Measurements from ENCODE around the gene TMEM200C. TPM values are rescaled to one million over a fixed set of nuclear protein-coding genes. Genes with fewer than 3 reads are reported as not detected.

TMEM200C gene
- total and polyA plus RNA-seq, 10 of the 15 experiments (the other 5 are each of a cell fraction or from before 2014, with no cell fraction given) = not detected

DNA sequence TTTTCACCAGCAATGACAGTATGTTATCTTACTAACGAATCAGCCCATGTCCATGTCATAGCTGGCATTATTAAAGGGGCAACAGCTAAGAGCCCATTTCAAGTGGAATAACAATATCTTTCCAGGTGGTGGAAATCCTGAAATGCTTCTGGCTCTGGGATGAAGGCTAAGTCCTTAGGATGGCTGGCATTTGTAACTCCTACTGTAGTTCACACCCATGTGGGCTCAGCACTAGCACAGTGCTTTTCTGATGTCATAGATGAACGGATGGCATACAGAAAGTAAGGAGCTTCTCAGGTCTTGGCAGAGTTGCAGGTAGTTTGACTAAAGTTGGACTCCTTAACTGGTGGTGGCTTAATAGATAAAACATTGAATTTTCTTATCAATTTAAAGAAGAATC is 10.0 kb downstream of the TMEM200C start:
- CTCF ChIA-PET = no interaction called here
- Histone ChIP-seq H3K27ac (ENCODE audit: control insufficient read depth, insufficient read depth) (no peak overlapping the region), H3K4me1 (ENCODE audit: control insufficient read depth, insufficient read depth, low read length) (no peaks in the 10 kb centered on the region), H3K36me3 (ENCODE audit: control insufficient read depth in 2 of 2, insufficient read depth in 2 of 2, low read length in 1 of 2) (no peaks in the 10 kb centered on the region), H2AFZ (ENCODE audit: control insufficient read depth, low read depth, low read length) (no peak overlapping the region), H3K9ac (ENCODE audit: control insufficient read depth, insufficient read depth, low read length) (no peak overlapping the region), H3K27me3 (replicated peaks in 1 of 2; ENCODE audit: control insufficient read depth in 2 of 2, insufficient read depth in 2 of 2, low read length in 1 of 2) (peaks cover 0 to 15% of the 10 kb centered on the region in 2 experiments), H3K79me2 (ENCODE audit: control insufficient read depth, insufficient read depth, low read length) (no peaks in the 10 kb centered on the region), H4K20me1 (ENCODE audit: control insufficient read depth, insufficient read depth) (no peaks in the 10 kb centered on the region), H3K4me2 (ENCODE audit: control insufficient read depth, insufficient read depth) (no peak overlapping the region), H3K4me3 (no peak overlapping the region), H3K9me3 (replicated peaks; ENCODE audit: control insufficient read depth, insufficient read depth, low read length) (no peaks in the 10 kb centered on the region)
- POLR2A ChIA-PET = no interaction called here
- FAIRE-seq (no peak), ATAC-seq (no peak), DNase-seq (ENCODE audit: low read depth, low spot score) (no peak)
- RAD21 ChIA-PET (ENCODE audit: unreplicated experiment) = no interaction called here
- SMC1A ChIA-PET (ENCODE audit: uncharacterized antibody, unreplicated experiment) = interaction anchor here (0.7 kb wide), 1 partner anchor 1851 kb away, joined by 3 read pairs; no protein-coding TSS in a partner anchor
- TF ChIP-seq MTA3 (IDR thresholded peaks at IDR 0.05; ENCODE audit: borderline replicate concordance, low read length) (no peak), RELA (IDR thresholded peaks at IDR 0.05; ENCODE audit: borderline replicate concordance, partially characterized antibody) (no peak)
- in situ Hi-C loops (cut with MboI) = loop anchor here (10.0 kb wide), 1 partner anchor 329 kb away; no protein-coding TSS in a partner anchor
- no TSS peak for BruUV-seq (replicated peaks)
- 39% methylated on average over 2 of the region's 2 CpGs for WGBS (ENCODE audit: insufficient coverage, insufficient replicate concordance, low lambda C conversion rate, missing lambda C conversion rate)
- intact Hi-C loops (cut with micrococcal nuclease; ENCODE audit: unreplicated experiment) = no loop called here

DNA sequence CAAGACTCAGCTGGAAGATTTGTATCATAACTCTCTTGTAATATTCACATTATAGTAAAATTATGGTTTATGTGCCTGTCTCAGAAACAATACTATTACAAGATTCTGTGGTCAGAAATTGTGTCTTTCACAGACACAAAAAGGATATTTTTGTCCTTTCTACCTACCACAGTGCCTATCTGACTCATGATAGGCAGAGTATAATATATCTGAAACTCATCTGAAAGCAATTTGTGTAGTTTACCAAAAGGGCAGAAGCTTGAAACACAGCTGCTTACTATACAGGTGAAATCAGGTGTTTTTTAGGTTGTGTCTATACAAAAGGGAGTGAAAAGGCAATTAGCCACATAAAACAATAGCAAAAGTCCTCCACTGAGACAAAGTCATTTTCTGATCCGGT is 10.9 kb downstream of the TMEM200C start:
- in situ Hi-C loops (cut with MboI) = loop anchor here (10.0 kb wide), 1 partner anchor 330 kb away; no protein-coding TSS in a partner anchor
- TF ChIP-seq FOXK2 (IDR thresholded peaks at IDR 0.05) = no peak
- TF ChIP-seq, protein P1, sequence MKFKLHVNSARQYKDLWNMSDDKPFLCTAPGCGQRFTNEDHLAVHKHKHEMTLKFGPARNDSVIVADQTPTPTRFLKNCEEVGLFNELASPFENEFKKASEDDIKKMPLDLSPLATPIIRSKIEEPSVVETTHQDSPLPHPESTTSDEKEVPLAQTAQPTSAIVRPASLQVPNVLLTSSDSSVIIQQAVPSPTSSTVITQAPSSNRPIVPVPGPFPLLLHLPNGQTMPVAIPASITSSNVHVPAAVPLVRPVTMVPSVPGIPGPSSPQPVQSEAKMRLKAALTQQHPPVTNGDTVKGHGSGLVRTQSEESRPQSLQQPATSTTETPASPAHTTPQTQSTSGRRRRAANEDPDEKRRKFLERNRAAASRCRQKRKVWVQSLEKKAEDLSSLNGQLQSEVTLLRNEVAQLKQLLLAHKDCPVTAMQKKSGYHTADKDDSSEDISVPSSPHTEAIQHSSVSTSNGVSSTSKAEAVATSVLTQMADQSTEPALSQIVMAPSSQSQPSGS (IDR thresholded peaks at IDR 0.05; ENCODE audit: low read length) = peak; percentile 75; the same call in 1 of the 2 replicates
- TF ChIP-seq JUNB (IDR thresholded peaks at IDR 0.05) = peak; percentile 69
- TF ChIP-seq MEF2A (IDR thresholded peaks at IDR 0.05; ENCODE audit: insufficient read depth, low read depth, low read length) = peak; percentile 82
- TF ChIP-seq, protein P2, sequence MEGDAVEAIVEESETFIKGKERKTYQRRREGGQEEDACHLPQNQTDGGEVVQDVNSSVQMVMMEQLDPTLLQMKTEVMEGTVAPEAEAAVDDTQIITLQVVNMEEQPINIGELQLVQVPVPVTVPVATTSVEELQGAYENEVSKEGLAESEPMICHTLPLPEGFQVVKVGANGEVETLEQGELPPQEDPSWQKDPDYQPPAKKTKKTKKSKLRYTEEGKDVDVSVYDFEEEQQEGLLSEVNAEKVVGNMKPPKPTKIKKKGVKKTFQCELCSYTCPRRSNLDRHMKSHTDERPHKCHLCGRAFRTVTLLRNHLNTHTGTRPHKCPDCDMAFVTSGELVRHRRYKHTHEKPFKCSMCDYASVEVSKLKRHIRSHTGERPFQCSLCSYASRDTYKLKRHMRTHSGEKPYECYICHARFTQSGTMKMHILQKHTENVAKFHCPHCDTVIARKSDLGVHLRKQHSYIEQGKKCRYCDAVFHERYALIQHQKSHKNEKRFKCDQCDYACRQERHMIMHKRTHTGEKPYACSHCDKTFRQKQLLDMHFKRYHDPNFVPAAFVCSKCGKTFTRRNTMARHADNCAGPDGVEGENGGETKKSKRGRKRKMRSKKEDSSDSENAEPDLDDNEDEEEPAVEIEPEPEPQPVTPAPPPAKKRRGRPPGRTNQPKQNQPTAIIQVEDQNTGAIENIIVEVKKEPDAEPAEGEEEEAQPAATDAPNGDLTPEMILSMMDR (IDR thresholded peaks at IDR 0.05 in 2 of 3, conservative IDR thresholded peaks at IDR 0.05 in 1 of 3; ENCODE audit: control insufficient read depth in 2 of 3, extremely low read depth in 1 of 3, insufficient read depth in 1 of 3, low read depth in 3 of 3, low read length in 3 of 3) = no peak
- no peak for TF ChIP-seq NR2F1 (conservative IDR thresholded peaks at IDR 0.05)
- TF ChIP-seq KLF5 (IDR thresholded peaks at IDR 0.05; ENCODE audit: partially characterized antibody) = no peak
- TF ChIP-seq FOXM1 (IDR thresholded peaks at IDR 0.05; ENCODE audit: low read depth, low read length) = peak; percentile 71; the same call in 1 of the 2 replicates
- TF ChIP-seq, protein P3, sequence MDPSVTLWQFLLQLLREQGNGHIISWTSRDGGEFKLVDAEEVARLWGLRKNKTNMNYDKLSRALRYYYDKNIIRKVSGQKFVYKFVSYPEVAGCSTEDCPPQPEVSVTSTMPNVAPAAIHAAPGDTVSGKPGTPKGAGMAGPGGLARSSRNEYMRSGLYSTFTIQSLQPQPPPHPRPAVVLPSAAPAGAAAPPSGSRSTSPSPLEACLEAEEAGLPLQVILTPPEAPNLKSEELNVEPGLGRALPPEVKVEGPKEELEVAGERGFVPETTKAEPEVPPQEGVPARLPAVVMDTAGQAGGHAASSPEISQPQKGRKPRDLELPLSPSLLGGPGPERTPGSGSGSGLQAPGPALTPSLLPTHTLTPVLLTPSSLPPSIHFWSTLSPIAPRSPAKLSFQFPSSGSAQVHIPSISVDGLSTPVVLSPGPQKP (IDR thresholded peaks at IDR 0.05; ENCODE audit: low read depth, low read length) = no peak
- peak; percentile 90 for TF ChIP-seq RUNX3 (IDR thresholded peaks at IDR 0.05; ENCODE audit: low read length)
- TF ChIP-seq MEF2B (IDR thresholded peaks at IDR 0.05; ENCODE audit: partially characterized antibody, poor library complexity, severe bottlenecking) = peak; percentile 61
- peak; percentile 9; the same call in 1 of the 2 replicates for TF ChIP-seq CREM (IDR thresholded peaks at IDR 0.05; ENCODE audit: low read depth)

More for the DNA sequence above, 10.9 kb downstream of the TMEM200C start:
- no peaks in the 10 kb centered on the region for H3K9me3 ChIP-seq (replicated peaks; ENCODE audit: control insufficient read depth, insufficient read depth, low read length)
- CTCF ChIA-PET = interaction anchor here (0.7 to 1.7 kb wide), 3 partner anchors 24 to 598 kb away, joined by 3 to 4 read pairs (median 3); no protein-coding TSS in a partner anchor
- H4K20me1 ChIP-seq (ENCODE audit: control insufficient read depth, insufficient read depth) = no peaks in the 10 kb centered on the region
- H3K4me3 ChIP-seq = no peak overlapping the region
- WGBS (ENCODE audit: insufficient coverage, insufficient replicate concordance, low lambda C conversion rate, missing lambda C conversion rate) = 0% methylated on average over 1 of the region's 1 CpG
- intact Hi-C loops (cut with micrococcal nuclease; ENCODE audit: unreplicated experiment) = no loop called here
- POLR2A ChIA-PET = no interaction called here
- H3K79me2 ChIP-seq (ENCODE audit: control insufficient read depth, insufficient read depth, low read length) = no peaks in the 10 kb centered on the region
- peaks cover 0 to 10% of the 10 kb centered on the region in 2 experiments; a peak in 3 of 4 replicates for H3K27me3 ChIP-seq (replicated peaks in 1 of 2; ENCODE audit: control insufficient read depth in 2 of 2, insufficient read depth in 2 of 2, low read length in 1 of 2)
- no TSS peak for BruUV-seq (replicated peaks)
- SMC1A ChIA-PET (ENCODE audit: uncharacterized antibody, unreplicated experiment) = interaction anchor here (0.5 to 1.2 kb wide), 2 partner anchors 43 to 638 kb away, joined by 3 to 5 read pairs; no protein-coding TSS in a partner anchor
- no peak for FAIRE-seq
- no peaks in the 10 kb centered on the region for H3K36me3 ChIP-seq (ENCODE audit: control insufficient read depth in 2 of 2, insufficient read depth in 2 of 2, low read length in 1 of 2)
- DNase-seq (ENCODE audit: low read depth, low spot score) = no peak
- H3K4me1 ChIP-seq (ENCODE audit: control insufficient read depth, insufficient read depth, low read length) = no peaks in the 10 kb centered on the region
- H3K4me2 ChIP-seq (ENCODE audit: control insufficient read depth, insufficient read depth) = no peak overlapping the region
- no peak overlapping the region for H2AFZ ChIP-seq (ENCODE audit: control insufficient read depth, low read depth, low read length)
- no peak overlapping the region for H3K9ac ChIP-seq (ENCODE audit: control insufficient read depth, insufficient read depth, low read length)
- no peak for ATAC-seq
- no peak overlapping the region for H3K27ac ChIP-seq (ENCODE audit: control insufficient read depth, insufficient read depth)
- RAD21 ChIA-PET (ENCODE audit: unreplicated experiment) = no interaction called here

Measured in GM12878 (cell line).